ENCODE measurements around the gene IRF7. TPM values are rescaled to one million over a fixed set of nuclear protein-coding genes. Genes with fewer than 3 reads are reported as not detected.

Gene IRF7
- total and polyA plus RNA-seq, 10 donors: 52.3 to 99.1 (median 83.4) TPM

DNA sequence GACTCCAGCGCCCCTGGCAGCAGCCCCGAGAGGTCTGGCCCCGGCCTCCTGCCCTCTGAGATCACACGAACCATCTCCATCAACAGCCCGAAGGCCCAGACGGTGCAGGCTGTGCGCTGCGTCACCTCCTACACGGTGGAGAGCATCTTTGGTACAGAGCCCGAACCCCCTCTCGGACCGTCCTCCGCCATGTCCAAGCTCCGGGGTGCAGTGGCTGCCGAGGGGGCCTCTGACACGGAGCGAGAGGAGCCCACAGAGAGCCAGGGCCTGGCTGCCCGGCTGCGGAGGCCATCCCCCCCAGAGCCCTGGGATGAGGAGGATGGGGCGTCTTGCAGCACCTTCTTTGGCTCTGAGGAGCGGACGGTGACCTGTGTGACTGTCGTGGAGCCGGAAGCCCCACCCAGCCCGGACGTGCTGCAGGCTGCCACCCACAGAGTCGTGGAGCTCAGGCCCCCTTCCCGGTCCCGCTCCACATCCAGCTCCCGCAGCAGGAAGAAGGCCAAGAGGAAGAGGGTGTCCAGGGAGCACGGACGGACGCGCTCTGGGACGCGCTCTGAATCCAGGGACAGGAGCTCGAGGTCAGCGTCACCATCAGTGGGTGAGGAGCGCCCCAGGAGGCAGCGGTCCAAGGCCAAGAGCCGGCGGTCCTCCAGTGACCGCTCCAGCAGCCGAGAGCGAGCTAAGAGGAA is 7.6 kb downstream of the IRF7 start:
- Histone ChIP-seq H3K4me3 (peak overlapping the region in 1 of 8 donors; percentile 3), H3K36me3 (peaks cover 4 to 100% (median 98%) of the 10 kb centered on the region in 6 donors), H3K4me1 (peaks cover 0 to 36% (median 19%) of the 10 kb centered on the region in 6 donors), H3K9me3 (no peaks in the 10 kb centered on the region), H3K27ac (peak overlapping the region in 5 of 8 donors; percentile 33 to 56 (median 49)), H3K27me3 (replicated peaks in 1 of 7) (no peaks in the 10 kb centered on the region)
- intact Hi-C loops (cut with DNase I; ENCODE audit: low total_unique reads): no loop called here
- TF ChIP-seq, protein P1, sequence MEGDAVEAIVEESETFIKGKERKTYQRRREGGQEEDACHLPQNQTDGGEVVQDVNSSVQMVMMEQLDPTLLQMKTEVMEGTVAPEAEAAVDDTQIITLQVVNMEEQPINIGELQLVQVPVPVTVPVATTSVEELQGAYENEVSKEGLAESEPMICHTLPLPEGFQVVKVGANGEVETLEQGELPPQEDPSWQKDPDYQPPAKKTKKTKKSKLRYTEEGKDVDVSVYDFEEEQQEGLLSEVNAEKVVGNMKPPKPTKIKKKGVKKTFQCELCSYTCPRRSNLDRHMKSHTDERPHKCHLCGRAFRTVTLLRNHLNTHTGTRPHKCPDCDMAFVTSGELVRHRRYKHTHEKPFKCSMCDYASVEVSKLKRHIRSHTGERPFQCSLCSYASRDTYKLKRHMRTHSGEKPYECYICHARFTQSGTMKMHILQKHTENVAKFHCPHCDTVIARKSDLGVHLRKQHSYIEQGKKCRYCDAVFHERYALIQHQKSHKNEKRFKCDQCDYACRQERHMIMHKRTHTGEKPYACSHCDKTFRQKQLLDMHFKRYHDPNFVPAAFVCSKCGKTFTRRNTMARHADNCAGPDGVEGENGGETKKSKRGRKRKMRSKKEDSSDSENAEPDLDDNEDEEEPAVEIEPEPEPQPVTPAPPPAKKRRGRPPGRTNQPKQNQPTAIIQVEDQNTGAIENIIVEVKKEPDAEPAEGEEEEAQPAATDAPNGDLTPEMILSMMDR (IDR thresholded peaks at IDR 0.05 in 8 of 11, conservative IDR thresholded peaks at IDR 0.05 in 3 of 11): no peak
- peak in 2 of 3 donors; percentile 47 to 62 for TF ChIP-seq POLR2AphosphoS5 (IDR thresholded peaks at IDR 0.05)
- WGBS, 5 donors: 76 to 94% (median 84%) methylated on average over 33 to 45 of the region's 45 CpGs
- DNase-seq: no peak

DNA sequence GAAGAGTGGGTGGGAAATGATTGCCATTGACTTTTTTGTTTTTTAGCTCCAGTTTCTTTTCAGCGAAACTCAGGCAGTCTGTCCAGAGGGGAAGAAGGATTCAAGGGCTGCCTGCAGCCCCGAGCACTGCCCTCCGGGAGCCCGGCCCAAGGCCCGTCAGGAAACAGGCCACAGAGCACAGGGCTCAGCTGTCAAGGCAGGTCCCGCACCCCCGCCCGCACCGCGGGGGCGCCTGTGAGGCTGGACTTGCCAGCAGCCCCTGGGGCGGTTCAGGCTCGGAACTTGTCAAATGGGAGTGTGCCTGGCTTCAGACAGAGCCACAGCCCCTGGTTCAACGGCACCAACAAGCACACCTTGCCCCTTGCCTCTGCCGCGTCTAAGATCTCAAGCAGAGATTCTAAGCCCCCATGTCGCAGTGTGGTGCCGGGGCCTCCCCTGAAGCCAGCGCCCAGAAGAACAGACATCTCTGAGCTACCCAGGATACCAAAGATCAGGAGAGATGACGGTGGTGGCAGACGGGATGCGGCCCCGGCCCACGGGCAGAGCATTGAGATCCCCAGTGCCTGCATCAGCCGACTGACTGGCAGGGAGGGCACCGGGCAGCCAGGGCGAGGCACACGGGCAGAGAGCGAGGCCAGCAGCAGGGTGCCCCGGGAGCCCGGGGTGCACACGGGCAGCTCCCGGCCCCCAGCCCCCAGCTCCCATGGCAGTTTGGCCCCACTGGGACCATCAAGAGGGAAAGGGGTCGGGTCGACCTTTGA is 8.6 kb downstream of the IRF7 start:
- WGBS, 5 donors: 92 to 95% (median 94%) methylated on average over 27 to 35 of the region's 35 CpGs
- Histone ChIP-seq H3K27me3 (replicated peaks in 1 of 7) (no peaks in the 10 kb centered on the region), H3K36me3 (peaks cover 3 to 100% (median 98%) of the 10 kb centered on the region in 6 donors), H3K9me3 (no peaks in the 10 kb centered on the region), H3K27ac (no peak overlapping the region), H3K4me3 (no peak overlapping the region), H3K4me1 (peaks cover 0 to 27% (median 12%) of the 10 kb centered on the region in 6 donors)
- no peak for DNase-seq
- intact Hi-C loops (cut with DNase I; ENCODE audit: low total_unique reads): no loop called here
- TF ChIP-seq POLR2AphosphoS5 (IDR thresholded peaks at IDR 0.05) (peak in 2 of 3 donors; percentile 8 to 35), POLR2A (IDR thresholded peaks at IDR 0.05) (no peak)
- TF ChIP-seq, protein P1 (IDR thresholded peaks at IDR 0.05 in 8 of 11, conservative IDR thresholded peaks at IDR 0.05 in 3 of 11): no peak

DNA sequence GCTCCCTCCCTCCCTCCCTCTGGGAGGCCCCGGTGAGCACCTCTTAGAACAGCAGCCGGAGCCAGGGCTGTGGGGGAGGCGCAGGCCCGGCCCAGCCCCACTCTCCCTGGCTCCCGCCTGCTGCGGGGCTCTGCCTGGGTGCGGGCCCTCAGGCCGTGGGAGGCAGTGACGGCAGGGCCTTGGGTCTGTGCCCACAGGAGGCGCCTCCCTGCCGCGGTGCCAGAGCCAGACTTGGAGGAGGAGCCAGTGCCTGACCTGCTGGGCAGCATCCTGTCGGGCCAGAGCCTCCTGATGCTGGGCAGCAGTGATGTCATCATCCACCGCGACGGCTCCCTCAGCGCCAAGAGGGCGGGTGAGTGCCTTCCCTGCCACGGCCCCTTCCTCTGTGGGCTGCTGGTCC is 9.5 kb downstream of the IRF7 start:
- 64 to 87% (median 76%) methylated on average over 7 to 19 of the region's 19 CpGs for WGBS, 5 donors
- H3K36me3 ChIP-seq: peaks cover 0 to 100% (median 98%) of the 10 kb centered on the region in 6 donors
- no peaks in the 10 kb centered on the region for H3K9me3 ChIP-seq
- DNase-seq: no peak
- no peaks in the 10 kb centered on the region for H3K27me3 ChIP-seq (replicated peaks in 1 of 7)
- intact Hi-C loops (cut with DNase I; ENCODE audit: low total_unique reads): no loop called here
- no peak overlapping the region for H3K4me3 ChIP-seq
- TF ChIP-seq POLR2AphosphoS5 (IDR thresholded peaks at IDR 0.05): peak in 2 of 3 donors; percentile 53 to 62
- TF ChIP-seq, protein P1 (IDR thresholded peaks at IDR 0.05 in 8 of 11, conservative IDR thresholded peaks at IDR 0.05 in 3 of 11): no peak
- peaks cover 0 to 21% (median 11%) of the 10 kb centered on the region in 6 donors for H3K4me1 ChIP-seq
- H3K27ac ChIP-seq: peak overlapping the region in 3 of 8 donors; percentile 14 to 33 (median 30)

Measured in spleen (tissue), 11 donors.